HepG2 (cell line): ENCODE measurements around the gene THOC1. TPM values are rescaled to one million over a fixed set of nuclear protein-coding genes. Genes with fewer than 3 reads are reported as not detected.

Experiments
- ATAC-seq: fragments of 200-7000 bp; cut with Tn5 transposase; 3 replicates; pipeline ENCODE4 v1.9.1; 2020; ENCODE audit warnings: mild to moderate bottlenecking, moderate library complexity
- BruUV-seq: library from RNA; stranded (reverse); fragments of 400-500 nt; replicated peaks from 2 replicates; lab custom pipeline; 2021; lab: Mats Ljungman, UMichigan
- CTCF ChIA-PET: fragments of 300-600 bp; formaldehyde crosslinking; extraction: SDS; loops from one replicate; lab custom pipeline; 2021; ENCODE audit warnings: low total read pairs, inconsistent platforms, low intra/inter-chr PET ratio; lab: Yijun Ruan, JAX
- POLR2A ChIA-PET: fragments of 350-600 bp; sonication (Branson Sonifier 250); formaldehyde crosslinking; loops from one replicate; lab custom pipeline; 2020; ENCODE audit warnings: antibody characterized with exemption, inconsistent platforms; lab: Yijun Ruan, JAX
- DNase-seq: peaks from one replicate; pipeline ENCODE4 v3.0.0-alpha.2; 2015; ENCODE audit warnings: low spot score
- FAIRE-seq: peaks from 3 replicates; lab custom pipeline; 2011; peaks lifted over from hg19 to GRCh38; lab: Jason Lieb, UNC
- H2AFZ ChIP-seq: one replicate; pipeline ENCODE4 v1.6.1; 2011; ENCODE audit warnings: low read length, inconsistent platforms
- H3K27ac ChIP-seq: fragments of 300-600 bp; 3 replicates; pipeline ENCODE4 v1.8.0; 2011; ENCODE audit warnings: mixed run types, mild to moderate bottlenecking, mixed read lengths, low read length, inconsistent platforms; ENCODE audit not compliant: insufficient read depth; ENCODE audit errors: extremely low read length
- H3K27me3 ChIP-seq, 2 experiments: fragments of 200-600 bp in 1 of 2; 2 replicates in 1 of 2; 3 replicates in 1 of 2; pipeline versions ENCODE4 v1.6.0 to v1.8.0; 2011; ENCODE audit warnings: low read length in 2 of 2, mild to moderate bottlenecking in 2 of 2, moderate library complexity in 2 of 2, inconsistent platforms in 1 of 2; ENCODE audit not compliant: insufficient read depth in 2 of 2, control insufficient read depth in 1 of 2
- H3K36me3 ChIP-seq, 2 experiments: fragments of 200-600 bp in 1 of 2; replicated peaks in 1 of 2; 2 replicates in 1 of 2; 3 replicates in 1 of 2; pipeline versions ENCODE4 v1.5.1 to v1.8.0; 2011; ENCODE audit warnings: low read length in 2 of 2, inconsistent platforms in 1 of 2; ENCODE audit not compliant: insufficient read depth in 2 of 2, control insufficient read depth in 1 of 2
- H3K4me1 ChIP-seq: 2 replicates; pipeline ENCODE4 v1.5.1; 2012; ENCODE audit warnings: low read length, inconsistent platforms; ENCODE audit not compliant: insufficient read depth
- H3K4me2 ChIP-seq: 2 replicates; pipeline ENCODE4 v1.6.0; 2011; ENCODE audit warnings: low read depth, low read length, inconsistent platforms
- H3K4me3 ChIP-seq, 3 experiments: fragments of 200-600 bp in 1 of 3; sonication (generic), shearing (Covaris generic) in 1 of 3; replicated peaks in 1 of 3; 2 replicates each; pipeline ENCODE4 v1.5.1; 2011 to 2016; ENCODE audit warnings: low read length in 3 of 3, inconsistent platforms in 2 of 3, low read depth in 2 of 3, mild to moderate bottlenecking in 2 of 3, control low read depth in 1 of 3, mixed read lengths in 1 of 3; ENCODE audit not compliant: insufficient read depth in 1 of 3
- H3K79me2 ChIP-seq: one replicate; pipeline ENCODE4 v1.6.1; 2011; ENCODE audit warnings: low read length, inconsistent platforms; ENCODE audit not compliant: insufficient read depth
- H3K9ac ChIP-seq: 2 replicates; pipeline ENCODE4 v1.6.0; 2011; ENCODE audit warnings: mild to moderate bottlenecking, low read depth, low read length, inconsistent platforms; ENCODE audit not compliant: insufficient read depth
- H3K9me3 ChIP-seq: 2 replicates; pipeline ENCODE4 v1.5.1; 2012; ENCODE audit warnings: mild to moderate bottlenecking, low read length
- H4K20me1 ChIP-seq: 2 replicates; pipeline ENCODE4 v1.6.0; 2011; ENCODE audit warnings: inconsistent platforms, mild to moderate bottlenecking, low read length, moderate library complexity; ENCODE audit not compliant: insufficient read depth
- HMG20B ChIP-seq: conservative IDR thresholded peaks from 2 replicates; pipeline ENCODE4 v1.6.1; 2016; ENCODE audit warnings: missing genetic modification reagents, missing compliant biosample characterization
- IKZF4 ChIP-seq: sonication (generic); formaldehyde crosslinking; IDR thresholded peaks from 2 replicates; pipeline ENCODE4 v1.5.1; 2020; ENCODE audit warnings: borderline replicate concordance, mild to moderate bottlenecking, low read depth, missing genetic modification reagents; ENCODE audit errors: not compliant biosample characterization
- KDM4B ChIP-seq: sonication (generic); formaldehyde crosslinking; IDR thresholded peaks from 2 replicates; pipeline ENCODE4 v1.4.0; 2020; ENCODE audit warnings: missing genetic modification reagents
- PATZ1 ChIP-seq: sonication (generic); formaldehyde crosslinking; IDR thresholded peaks from 2 replicates; pipeline ENCODE4 v1.4.0; 2020; ENCODE audit warnings: missing genetic modification reagents
- SNAPC4 ChIP-seq: sonication (generic); formaldehyde crosslinking; IDR thresholded peaks from 2 replicates; pipeline ENCODE4 v1.4.0; 2020; ENCODE audit warnings: mild to moderate bottlenecking, missing genetic modification reagents
- SRSF4 ChIP-seq: fragments of 200-400 bp; formaldehyde crosslinking; IDR thresholded peaks from one replicate; pipeline ENCODE4 v1.6.1; 2018; ENCODE audit warnings: mild to moderate bottlenecking, low read depth, low read length, moderate library complexity; ENCODE audit not compliant: poor library complexity, severe bottlenecking
- SRSF9 ChIP-seq: fragments of 200-400 bp; formaldehyde crosslinking; IDR thresholded peaks from 2 replicates; pipeline ENCODE4 v1.6.1; 2018; ENCODE audit warnings: borderline replicate concordance, mild to moderate bottlenecking, low read depth, low read length; ENCODE audit not compliant: insufficient read depth, poor library complexity, severe bottlenecking
- SYNCRIP ChIP-seq: fragments of 200-400 bp; formaldehyde crosslinking; IDR thresholded peaks from 2 replicates; pipeline ENCODE4 v1.6.1; 2018; ENCODE audit warnings: mild to moderate bottlenecking, low read depth, low read length; ENCODE audit not compliant: insufficient read depth
- ZMYM4 ChIP-seq: sonication (generic); formaldehyde crosslinking; IDR thresholded peaks from 2 replicates; pipeline ENCODE4 v1.8.1; 2023; ENCODE audit warnings: mild to moderate bottlenecking, missing genetic modification reagents
- ZNF883 ChIP-seq: sonication (generic); formaldehyde crosslinking; IDR thresholded peaks from 2 replicates; pipeline ENCODE4 v1.5.1; 2020; ENCODE audit warnings: mild to moderate bottlenecking, missing genetic modification reagents; ENCODE audit errors: not compliant biosample characterization
- WGBS: methylation state at CpG from one replicate; pipeline ENCODE4 v1.1.6; 2017; ENCODE audit warnings: low lambda C conversion rate; 5-methylcytosine and 5-hydroxymethylcytosine counted together
- in situ Hi-C: cut with HindIII; loops from 2 replicates; pipeline ENCODE4 v1.10.0; 2017; ENCODE audit warnings: low pct_unique_long_range_greater_than_20kb; ENCODE audit not compliant: extremely low pct_ligation_motif_present
- intact Hi-C: fragments of 100-400 bp; cut with micrococcal nuclease; formaldehyde crosslinking; loops from one replicate; pipeline ENCODE4 v1.10.0; 2022; ENCODE audit not compliant: unreplicated experiment
- polyA plus RNA-seq, 8 experiments: library from polyadenylated mRNA; depleted of rRNA in 3 of 8; stranded (reverse) in 7 of 8; unstranded in 1 of 8; fragments of >200 nt; fragmentation: Illumina TruSeq in 4 of 8; extraction: Trizol in 4 of 8; gene quantifications; 2 replicates each; pipeline versions ENCODE4 v1.2.1 to v1.2.3, GENCODE V29; 2011 to 2016; ENCODE audit warnings: low read depth in 4 of 8, missing spikeins in 1 of 8, mixed read lengths in 1 of 8; ENCODE audit not compliant: insufficient read depth in 1 of 8
- total RNA-seq, 5 experiments: library from RNA; depleted of rRNA; stranded (reverse); fragments of >200 nt; fragmentation: Illumina TruSeq; extraction: Trizol; gene quantifications; 2 replicates each; pipeline ENCODE4 v1.2.3, GENCODE V29; 2016; ENCODE audit warnings: low read depth in 1 of 5

THOC1 gene
- total and polyA plus RNA-seq, 2 of the 13 experiments (the other 11 are each of a cell fraction or from before 2014, with no cell fraction given) = 40.6 to 56.7 TPM

- no peak for TF ChIP-seq PATZ1 (CRISPR knock-in tag)
Observed at GRCh38 chr18:195651-196050, 72.2 kb downstream of the THOC1 start (continued).

GRCh38 chr18:192801-193200 is 75.0 kb downstream of the THOC1 start:
- no peaks in the 10 kb centered on the region for H3K27me3 ChIP-seq
- no peak overlapping the region for H3K27ac ChIP-seq
- H3K36me3 ChIP-seq = peaks cover 7 to 23% of the 10 kb centered on the region in 2 experiments
- H3K9me3 ChIP-seq = no peaks in the 10 kb centered on the region
- no peak overlapping the region for H3K9ac ChIP-seq
- DNase-seq (no peak), FAIRE-seq (no peak), ATAC-seq (no peak)
- H3K79me2 ChIP-seq = peaks cover 31% of the 10 kb centered on the region
- no peak overlapping the region for H3K4me3 ChIP-seq
- H3K4me1 ChIP-seq = peaks cover 30% of the 10 kb centered on the region
- peaks cover 20% of the 10 kb centered on the region for H4K20me1 ChIP-seq
- CTCF ChIA-PET = no interaction called here
- no peak overlapping the region for H2AFZ ChIP-seq
- 97% methylated on average over 7 of the region's 7 CpGs for WGBS
- in situ Hi-C loops (no loop called here), intact Hi-C loops (no loop called here)
- no TSS peak for BruUV-seq
- POLR2A ChIA-PET = no interaction called here
- H3K4me2 ChIP-seq = no peak overlapping the region
- TF ChIP-seq ZNF883 = no peak
- TF ChIP-seq SYNCRIP = no peak
- no peak for TF ChIP-seq HMG20B
- no peak for TF ChIP-seq ZMYM4 (CRISPR knock-in tag)
- TF ChIP-seq IKZF4 (CRISPR knock-in tag) = no peak
- TF ChIP-seq SRSF9 = no peak
- no peak for TF ChIP-seq SRSF4
- no peak for TF ChIP-seq KDM4B (CRISPR knock-in tag)
- no peak for TF ChIP-seq SNAPC4
